ENCODE measurements around the gene TAB2.

Gene TAB2

GRCh38 chr6:149271348-149272340, 45.9 kb upstream of the TAB2 start:
- Histone ChIP-seq H3K14ac (ENCODE audit: low read length in 2 of 2) (no peak overlapping the region), H3K36me3 (ENCODE audit: control insufficient read depth in 1 of 2, insufficient read depth in 2 of 2, low read depth in 1 of 2, low read length in 2 of 2) (no peaks in the 10 kb centered on the region), H3K4ac (ENCODE audit: low read depth in 1 of 2, low read length in 2 of 2) (no peak overlapping the region), H3K9me3 (ENCODE audit: control insufficient read depth, low read length) (peaks cover 5% of the 10 kb centered on the region), H2BK12ac (ENCODE audit: low read length in 2 of 2) (no peak overlapping the region), H3K9ac (ENCODE audit: low read length) (no peak overlapping the region), H2BK120ac (ENCODE audit: low read depth, low read length) (no peak overlapping the region), H2BK15ac (ENCODE audit: low read depth, poor library complexity, severe bottlenecking) (no peak overlapping the region), H3K27me3 (ENCODE audit: control insufficient read depth in 1 of 2, insufficient read depth in 1 of 2, low read length in 2 of 2) (peaks cover 0 to 10% of the 10 kb centered on the region in 2 experiments), H2AK5ac (ENCODE audit: low read length, severe bottlenecking) (no peak overlapping the region), H3K79me1 (replicated peaks; ENCODE audit: low read length, poor library complexity, severe bottlenecking) (no peaks in the 10 kb centered on the region), H3K23ac (ENCODE audit: low read length in 2 of 2) (no peak overlapping the region), H4K8ac (ENCODE audit: low read length) (no peak overlapping the region), H4K91ac (ENCODE audit: low read length) (no peak overlapping the region), H3K18ac (ENCODE audit: low read depth in 1 of 2, low read length in 2 of 2) (no peak overlapping the region), H2BK5ac (ENCODE audit: low read depth, low read length, poor library complexity, severe bottlenecking) (no peak overlapping the region), H3K4me1 (ENCODE audit: control insufficient read depth, insufficient read depth, low read depth, low read length) (no peaks in the 10 kb centered on the region), H3K4me3 (ENCODE audit: insufficient read depth in 1 of 2, low read depth in 1 of 2, low read length in 2 of 2) (no peak overlapping the region), H2AFZ (ENCODE audit: low read depth, low read length) (no peak overlapping the region), H3K4me2 (ENCODE audit: low read length, poor library complexity, severe bottlenecking) (no peak overlapping the region), H3K27ac (ENCODE audit: low read length, poor library complexity, severe bottlenecking) (no peak overlapping the region)
- peak; percentile 35 for DNase-seq
- 88% methylated on average over 6 of the region's 8 CpGs for WGBS

GRCh38 chr6:149273318-149273717, 44.2 kb upstream of the TAB2 start:
- Histone ChIP-seq H3K4ac (ENCODE audit: low read depth in 1 of 2, low read length in 2 of 2) (no peak overlapping the region), H3K27ac (ENCODE audit: low read length, poor library complexity, severe bottlenecking) (no peak overlapping the region), H3K23ac (ENCODE audit: low read length in 2 of 2) (no peak overlapping the region), H4K91ac (ENCODE audit: low read length) (no peak overlapping the region), H3K36me3 (ENCODE audit: control insufficient read depth in 1 of 2, insufficient read depth in 2 of 2, low read depth in 1 of 2, low read length in 2 of 2) (no peaks in the 10 kb centered on the region), H3K4me2 (ENCODE audit: low read length, poor library complexity, severe bottlenecking) (no peak overlapping the region), H3K79me1 (replicated peaks; ENCODE audit: low read length, poor library complexity, severe bottlenecking) (no peaks in the 10 kb centered on the region), H3K4me3 (ENCODE audit: insufficient read depth in 1 of 2, low read depth in 1 of 2, low read length in 2 of 2) (no peak overlapping the region), H3K27me3 (ENCODE audit: control insufficient read depth in 1 of 2, insufficient read depth in 1 of 2, low read length in 2 of 2) (no peaks in the 10 kb centered on the region), H3K9ac (ENCODE audit: low read length) (no peak overlapping the region), H2BK12ac (ENCODE audit: low read length in 2 of 2) (no peak overlapping the region), H3K4me1 (ENCODE audit: control insufficient read depth, insufficient read depth, low read depth, low read length) (no peaks in the 10 kb centered on the region), H2BK120ac (ENCODE audit: low read depth, low read length) (no peak overlapping the region), H3K14ac (ENCODE audit: low read length in 2 of 2) (no peak overlapping the region), H4K8ac (ENCODE audit: low read length) (no peak overlapping the region), H2AFZ (ENCODE audit: low read depth, low read length) (no peak overlapping the region), H2BK15ac (ENCODE audit: low read depth, poor library complexity, severe bottlenecking) (no peak overlapping the region), H3K9me3 (ENCODE audit: control insufficient read depth, low read length) (peaks cover 5% of the 10 kb centered on the region), H2BK5ac (ENCODE audit: low read depth, low read length, poor library complexity, severe bottlenecking) (no peak overlapping the region), H2AK5ac (ENCODE audit: low read length, severe bottlenecking) (no peak overlapping the region), H3K18ac (ENCODE audit: low read depth in 1 of 2, low read length in 2 of 2) (peak overlapping the region in 1 of 2 experiments; percentile 28)
- WGBS: 88% methylated on average over 4 of the region's 4 CpGs
- no peak for DNase-seq

- Histone ChIP-seq H3K79me1 (replicated peaks; ENCODE audit: low read length, poor library complexity, severe bottlenecking) (no peaks in the 10 kb centered on the region), H2BK120ac (ENCODE audit: low read depth, low read length) (no peak overlapping the region), H2BK12ac (ENCODE audit: low read length in 2 of 2) (no peak overlapping the region), H3K27ac (ENCODE audit: low read length, poor library complexity, severe bottlenecking) (no peak overlapping the region), H3K23ac (ENCODE audit: low read length in 2 of 2) (no peak overlapping the region), H2AFZ (ENCODE audit: low read depth, low read length) (no peak overlapping the region), H3K9me3 (ENCODE audit: control insufficient read depth, low read length) (peaks cover 5% of the 10 kb centered on the region), H4K8ac (ENCODE audit: low read length) (no peak overlapping the region), H3K27me3 (ENCODE audit: control insufficient read depth in 1 of 2, insufficient read depth in 1 of 2, low read length in 2 of 2) (no peaks in the 10 kb centered on the region), H3K14ac (ENCODE audit: low read length in 2 of 2) (no peak overlapping the region), H2BK15ac (ENCODE audit: low read depth, poor library complexity, severe bottlenecking) (no peak overlapping the region), H3K4me1 (ENCODE audit: control insufficient read depth, insufficient read depth, low read depth, low read length) (no peaks in the 10 kb centered on the region), H2BK5ac (ENCODE audit: low read depth, low read length, poor library complexity, severe bottlenecking) (no peak overlapping the region), H3K36me3 (ENCODE audit: control insufficient read depth in 1 of 2, insufficient read depth in 2 of 2, low read depth in 1 of 2, low read length in 2 of 2) (no peaks in the 10 kb centered on the region), H3K4me2 (ENCODE audit: low read length, poor library complexity, severe bottlenecking) (no peak overlapping the region), H3K9ac (ENCODE audit: low read length) (no peak overlapping the region), H3K4ac (ENCODE audit: low read depth in 1 of 2, low read length in 2 of 2) (no peak overlapping the region), H2AK5ac (ENCODE audit: low read length, severe bottlenecking) (no peak overlapping the region), H3K18ac (ENCODE audit: low read depth in 1 of 2, low read length in 2 of 2) (no peak overlapping the region), H4K91ac (ENCODE audit: low read length) (no peak overlapping the region), H3K4me3 (ENCODE audit: insufficient read depth in 1 of 2, low read depth in 1 of 2, low read length in 2 of 2) (no peak overlapping the region)
- 95% methylated on average over 2 of the region's 3 CpGs for WGBS
- no peak for DNase-seq
These were observed 41.9 kb upstream of the TAB2 start for GRCh38 chr6:149275621-149276020.

- Histone ChIP-seq H2BK15ac (ENCODE audit: low read depth, poor library complexity, severe bottlenecking) (no peak overlapping the region), H3K4me1 (ENCODE audit: control insufficient read depth, insufficient read depth, low read depth, low read length) (no peaks in the 10 kb centered on the region), H3K4ac (ENCODE audit: low read depth in 1 of 2, low read length in 2 of 2) (no peak overlapping the region), H3K9me3 (ENCODE audit: control insufficient read depth, low read length) (peaks cover under 1% of the 10 kb centered on the region), H2BK12ac (ENCODE audit: low read length in 2 of 2) (no peak overlapping the region), H3K14ac (ENCODE audit: low read length in 2 of 2) (no peak overlapping the region), H2BK5ac (ENCODE audit: low read depth, low read length, poor library complexity, severe bottlenecking) (no peak overlapping the region), H3K4me3 (ENCODE audit: insufficient read depth in 1 of 2, low read depth in 1 of 2, low read length in 2 of 2) (no peak overlapping the region), H3K36me3 (ENCODE audit: control insufficient read depth in 1 of 2, insufficient read depth in 2 of 2, low read depth in 1 of 2, low read length in 2 of 2) (no peaks in the 10 kb centered on the region), H2AFZ (ENCODE audit: low read depth, low read length) (no peak overlapping the region), H3K27ac (ENCODE audit: low read length, poor library complexity, severe bottlenecking) (no peak overlapping the region), H2BK120ac (ENCODE audit: low read depth, low read length) (no peak overlapping the region), H4K91ac (ENCODE audit: low read length) (no peak overlapping the region), H3K23ac (ENCODE audit: low read length in 2 of 2) (no peak overlapping the region), H3K9ac (ENCODE audit: low read length) (no peak overlapping the region), H3K27me3 (ENCODE audit: control insufficient read depth in 1 of 2, insufficient read depth in 1 of 2, low read length in 2 of 2) (no peaks in the 10 kb centered on the region), H3K18ac (ENCODE audit: low read depth in 1 of 2, low read length in 2 of 2) (no peak overlapping the region), H2AK5ac (ENCODE audit: low read length, severe bottlenecking) (no peak overlapping the region), H3K79me1 (replicated peaks; ENCODE audit: low read length, poor library complexity, severe bottlenecking) (no peaks in the 10 kb centered on the region), H4K8ac (ENCODE audit: low read length) (no peak overlapping the region), H3K4me2 (ENCODE audit: low read length, poor library complexity, severe bottlenecking) (no peak overlapping the region)
- DNase-seq: no peak
These were observed 39.9 kb upstream of the TAB2 start for GRCh38 chr6:149277621-149278020.
